ENCODE results near the gene TXNDC11. TPM values are rescaled to one million over a fixed set of nuclear protein-coding genes. Genes with fewer than 3 reads are reported as not detected.

The TXNDC11 gene
- total RNA-seq, 1 donor from 2014 or later = 52.7 TPM

- Mint-ChIP-seq H3K4me1 (ENCODE audit: low read depth) (peaks cover 28% of the 10 kb centered on the region), H3K27me3 (ENCODE audit: insufficient read depth) (peaks cover 6% of the 10 kb centered on the region), H3K36me3 (ENCODE audit: low read depth) (peaks cover 4% of the 10 kb centered on the region), H3K9me3 (no peaks in the 10 kb centered on the region), H3K27ac (no peak overlapping the region), H3K4me3 (no peak overlapping the region)
- no peak for DNase-seq (ENCODE audit: low spot score)
- intact Hi-C loops (cut with micrococcal nuclease) = no loop called here
Measured at GRCh38 chr16:11662582-11662981, 80.1 kb downstream of the TXNDC11 start.

GRCh38 chr16:11660565-11660964 is 82.1 kb downstream of the TXNDC11 start:
- no peak for DNase-seq (ENCODE audit: low spot score)
- Mint-ChIP-seq H3K27me3 (ENCODE audit: insufficient read depth) (peaks cover 10% of the 10 kb centered on the region), H3K4me1 (ENCODE audit: low read depth) (peaks cover 18% of the 10 kb centered on the region), H3K4me3 (no peak overlapping the region), H3K9me3 (no peaks in the 10 kb centered on the region), H3K36me3 (ENCODE audit: low read depth) (no peaks in the 10 kb centered on the region), H3K27ac (no peak overlapping the region)
- intact Hi-C loops (cut with micrococcal nuclease) = no loop called here

GRCh38 chr16:11658896-11659708 is 83.6 kb downstream of the TXNDC11 start:
- H3K4me1 Mint-ChIP-seq (ENCODE audit: low read depth) = peaks cover 9% of the 10 kb centered on the region

GRCh38 chr16:11657556-11657955 is 85.1 kb downstream of the TXNDC11 start:
- no peak for DNase-seq (ENCODE audit: low spot score)
- H3K36me3 Mint-ChIP-seq (ENCODE audit: low read depth) = no peaks in the 10 kb centered on the region

More at GRCh38 chr16:11658896-11659708, 83.6 kb downstream of the TXNDC11 start:
- peaks cover 15% of the 10 kb centered on the region for H3K27me3 Mint-ChIP-seq (ENCODE audit: insufficient read depth)
- intact Hi-C loops (cut with micrococcal nuclease) = no loop called here
- H3K27ac Mint-ChIP-seq = no peak overlapping the region
- H3K36me3 Mint-ChIP-seq (ENCODE audit: low read depth) = no peaks in the 10 kb centered on the region
- H3K4me3 Mint-ChIP-seq = no peak overlapping the region
- H3K9me3 Mint-ChIP-seq = no peaks in the 10 kb centered on the region
- no peak for DNase-seq (ENCODE audit: low spot score)

GRCh38 chr16:11655655-11656054 is 87.0 kb downstream of the TXNDC11 start:
- intact Hi-C loops (cut with micrococcal nuclease) = no loop called here
- DNase-seq (ENCODE audit: low spot score) = no peak
- no peak overlapping the region for H3K27ac Mint-ChIP-seq
- H3K4me1 Mint-ChIP-seq (ENCODE audit: low read depth) = peaks cover 7% of the 10 kb centered on the region
- H3K4me3 Mint-ChIP-seq = no peak overlapping the region
- peaks cover 14% of the 10 kb centered on the region for H3K27me3 Mint-ChIP-seq (ENCODE audit: insufficient read depth)
- H3K36me3 Mint-ChIP-seq (ENCODE audit: low read depth) = no peaks in the 10 kb centered on the region
- no peaks in the 10 kb centered on the region for H3K9me3 Mint-ChIP-seq

More at GRCh38 chr16:11657556-11657955, 85.1 kb downstream of the TXNDC11 start:
- Mint-ChIP-seq H3K27ac (no peak overlapping the region), H3K27me3 (ENCODE audit: insufficient read depth) (peaks cover 18% of the 10 kb centered on the region), H3K4me3 (no peak overlapping the region), H3K4me1 (ENCODE audit: low read depth) (peaks cover 7% of the 10 kb centered on the region), H3K9me3 (no peaks in the 10 kb centered on the region)
- intact Hi-C loops (cut with micrococcal nuclease) = no loop called here

- Mint-ChIP-seq H3K36me3 (ENCODE audit: low read depth) (no peaks in the 10 kb centered on the region), H3K4me3 (no peak overlapping the region), H3K27me3 (ENCODE audit: insufficient read depth) (peaks cover 12% of the 10 kb centered on the region), H3K4me1 (ENCODE audit: low read depth) (peaks cover 7% of the 10 kb centered on the region), H3K27ac (no peak overlapping the region), H3K9me3 (no peaks in the 10 kb centered on the region)
- intact Hi-C loops (cut with micrococcal nuclease) = no loop called here
- DNase-seq (ENCODE audit: low spot score) = no peak
Measured at GRCh38 chr16:11651796-11652195, 90.9 kb downstream of the TXNDC11 start.

GRCh38 chr16:11650641-11651591 is 91.7 kb downstream of the TXNDC11 start:
- intact Hi-C loops (cut with micrococcal nuclease) = no loop called here
- Mint-ChIP-seq H3K9me3 (no peaks in the 10 kb centered on the region), H3K36me3 (ENCODE audit: low read depth) (no peaks in the 10 kb centered on the region), H3K4me1 (ENCODE audit: low read depth) (peaks cover 7% of the 10 kb centered on the region), H3K27me3 (ENCODE audit: insufficient read depth) (peaks cover 9% of the 10 kb centered on the region), H3K27ac (no peak overlapping the region), H3K4me3 (no peak overlapping the region)
- DNase-seq (ENCODE audit: low spot score) = no peak

GRCh38 chr16:11649276-11649675 is 93.4 kb downstream of the TXNDC11 start:
- Mint-ChIP-seq H3K27ac (no peak overlapping the region), H3K27me3 (ENCODE audit: insufficient read depth) (peaks cover 5% of the 10 kb centered on the region), H3K36me3 (ENCODE audit: low read depth) (no peaks in the 10 kb centered on the region), H3K4me1 (ENCODE audit: low read depth) (peaks cover 4% of the 10 kb centered on the region), H3K4me3 (no peak overlapping the region), H3K9me3 (no peaks in the 10 kb centered on the region)
- intact Hi-C loops (cut with micrococcal nuclease) = no loop called here
- no peak for DNase-seq (ENCODE audit: low spot score)

- no peak overlapping the region for H3K27ac Mint-ChIP-seq
- H3K36me3 Mint-ChIP-seq (ENCODE audit: low read depth) = no peaks in the 10 kb centered on the region
- H3K9me3 Mint-ChIP-seq = no peaks in the 10 kb centered on the region
- H3K4me3 Mint-ChIP-seq = no peak overlapping the region
- peaks cover 5% of the 10 kb centered on the region for H3K4me1 Mint-ChIP-seq (ENCODE audit: low read depth)
- no peak for DNase-seq (ENCODE audit: low spot score)
- peaks cover 5% of the 10 kb centered on the region for H3K27me3 Mint-ChIP-seq (ENCODE audit: insufficient read depth)
- intact Hi-C loops (cut with micrococcal nuclease) = no loop called here
Measured at GRCh38 chr16:11642765-11643116, 99.9 kb downstream of the TXNDC11 start.

- intact Hi-C loops (cut with micrococcal nuclease) = loop anchor here (1.0 to 2.0 kb wide), 7 partner anchors 56 to 677 kb away; no protein-coding TSS in a partner anchor
- H3K9me3 Mint-ChIP-seq = no peaks in the 10 kb centered on the region
Measured at GRCh38 chr16:11640987-11641817, 101.5 kb downstream of the TXNDC11 start.

GRCh38 chr16:11639925-11640899 is 102.4 kb downstream of the TXNDC11 start:
- DNase-seq (ENCODE audit: low spot score) = no peak
- Mint-ChIP-seq H3K4me1 (ENCODE audit: low read depth) (peaks cover 5% of the 10 kb centered on the region), H3K4me3 (no peak overlapping the region), H3K9me3 (no peaks in the 10 kb centered on the region), H3K36me3 (ENCODE audit: low read depth) (no peaks in the 10 kb centered on the region), H3K27me3 (ENCODE audit: insufficient read depth) (peaks cover 11% of the 10 kb centered on the region), H3K27ac (no peak overlapping the region)
- intact Hi-C loops (cut with micrococcal nuclease) = loop anchor here (2.0 kb wide), 2 partner anchors 55 to 75 kb away; no protein-coding TSS in a partner anchor

More at GRCh38 chr16:11640987-11641817, 101.5 kb downstream of the TXNDC11 start:
- Mint-ChIP-seq H3K27ac (no peak overlapping the region), H3K27me3 (ENCODE audit: insufficient read depth) (peaks cover 8% of the 10 kb centered on the region), H3K4me1 (ENCODE audit: low read depth) (peaks cover 5% of the 10 kb centered on the region), H3K36me3 (ENCODE audit: low read depth) (no peaks in the 10 kb centered on the region), H3K4me3 (no peak overlapping the region)
- no peak for DNase-seq (ENCODE audit: low spot score)
